ENCODE results near the gene VCX3B. TPM values are rescaled to one million over a fixed set of nuclear protein-coding genes. Genes with fewer than 3 reads are reported as not detected.

The VCX3B gene
- not detected in 2 replicates for total RNA-seq (ENCODE audit: low replicate concordance)

DNA sequence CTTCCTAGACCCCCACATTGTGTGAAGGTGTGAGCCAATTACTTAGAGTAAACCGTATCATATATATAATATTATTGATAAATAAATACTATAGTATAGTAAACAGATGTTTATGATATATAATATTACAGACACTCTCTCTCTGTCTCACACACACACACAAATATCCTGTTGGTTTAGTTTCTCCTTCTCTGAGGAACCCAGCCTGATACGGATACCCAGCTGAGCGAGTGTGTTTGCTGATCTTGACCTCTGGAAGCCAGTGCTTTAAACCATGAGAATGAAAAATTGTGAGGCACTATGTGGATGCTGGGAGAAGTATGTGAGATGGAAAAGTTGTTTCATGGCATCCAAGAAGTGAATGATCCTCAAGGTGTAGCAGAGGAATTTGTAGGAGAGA is at the start of gene VCX3B:
Gene VCX3B, plus strand, starts transcription at position 301 of the 400 bp plus-strand sequence. CDS start 621 bp downstream, outside the sequence.

